ENCODE measurements around the gene CELSR1.

The CELSR1 gene

DNA sequence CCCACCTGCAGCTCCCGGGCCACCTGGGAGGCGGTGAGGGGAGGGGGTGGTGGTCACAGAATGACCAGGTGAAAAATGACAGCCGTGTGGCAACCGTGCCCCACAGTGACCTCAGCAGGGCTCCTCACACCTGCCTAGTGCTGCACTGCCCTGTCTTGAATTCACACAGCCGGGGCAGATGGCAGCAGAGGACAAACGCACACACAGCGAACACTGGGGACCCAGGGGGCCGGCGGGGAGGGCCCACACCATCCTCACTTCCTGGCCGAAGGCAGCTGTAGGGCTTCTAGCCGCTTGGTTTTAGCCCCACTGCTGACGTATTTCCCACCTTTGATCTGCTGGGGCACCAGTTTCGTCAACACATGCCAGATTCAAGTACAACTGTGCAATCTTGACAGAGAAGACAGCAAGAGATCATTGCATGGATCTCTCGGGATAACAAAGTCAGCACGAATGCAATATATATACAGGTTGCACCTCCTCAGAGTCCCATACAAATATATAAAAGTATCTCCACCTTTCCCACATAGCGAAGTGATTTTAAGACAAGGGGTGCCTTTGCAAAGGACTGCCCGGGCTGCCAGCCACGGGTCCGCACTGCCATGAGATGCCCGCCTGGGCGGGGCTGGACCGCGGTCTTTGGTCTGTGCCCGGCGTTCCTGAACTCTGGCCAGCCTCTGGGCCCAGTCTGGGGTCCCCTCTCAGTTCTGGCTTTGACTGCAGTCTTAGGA lies 175.1 kb downstream of the CELSR1 start:
- DNase-seq (ENCODE audit: low spot score) = no peak

DNA sequence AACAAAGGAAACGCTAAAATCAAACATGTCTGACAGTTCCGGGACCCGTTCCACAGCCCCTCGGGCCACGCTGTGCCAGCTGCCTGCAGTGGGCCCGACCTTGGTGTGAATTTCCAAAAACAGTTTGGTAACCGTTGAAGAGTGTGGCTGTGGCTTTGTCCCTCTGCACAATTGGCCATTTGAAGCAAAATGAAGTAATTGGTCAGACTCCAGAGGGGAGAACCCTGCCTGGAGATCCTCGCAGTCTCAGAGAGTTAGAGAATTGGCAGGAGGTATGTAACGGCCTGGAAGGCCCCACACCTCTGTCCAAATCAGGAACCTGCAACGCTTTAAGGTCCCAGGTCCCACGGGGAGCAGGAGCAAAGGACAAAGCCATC lies 175.6 kb downstream of the CELSR1 start:
- DNase-seq (ENCODE audit: low spot score) = no peak

DNA sequence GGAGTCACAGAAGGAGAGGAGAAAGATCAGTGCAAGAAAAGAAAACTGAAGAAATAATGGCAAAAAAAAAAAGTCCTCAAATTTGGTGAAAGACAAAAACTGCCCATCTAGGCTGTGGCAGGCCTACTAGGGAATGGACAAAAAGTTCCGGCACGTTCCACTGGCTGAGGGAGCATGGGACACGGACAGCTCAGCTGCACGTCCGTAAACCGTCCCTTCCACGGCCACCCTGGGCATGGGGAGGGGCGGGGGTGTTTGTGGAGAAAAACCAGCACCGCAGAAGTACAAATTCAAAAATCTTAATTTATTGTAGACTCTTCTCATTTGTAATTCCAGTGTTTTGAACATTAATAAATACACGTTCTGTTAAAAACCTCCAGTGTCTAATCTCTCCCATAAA lies 176.5 kb downstream of the CELSR1 start:
- no peak for DNase-seq (ENCODE audit: low spot score)

DNA sequence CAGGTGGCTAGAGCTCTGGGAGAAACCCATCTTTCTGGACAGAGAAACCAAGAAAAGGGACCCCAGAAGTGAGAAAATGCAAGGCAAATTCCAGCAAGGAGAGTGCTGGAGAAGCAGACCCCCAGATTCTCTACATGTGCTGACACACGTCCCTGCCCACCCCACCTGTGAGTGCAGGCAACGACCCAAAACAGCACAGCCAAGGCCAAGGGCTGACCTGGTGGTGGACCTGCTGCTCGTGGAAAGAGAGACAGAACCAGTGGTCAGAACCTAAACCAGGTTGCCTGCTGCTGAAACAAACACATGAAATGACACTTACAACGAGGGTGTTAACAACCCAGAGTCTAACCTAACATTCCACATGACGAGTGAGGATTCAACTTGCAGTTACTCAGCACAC lies 177.3 kb downstream of the CELSR1 start:
- no peak for DNase-seq (ENCODE audit: low spot score)

DNA sequence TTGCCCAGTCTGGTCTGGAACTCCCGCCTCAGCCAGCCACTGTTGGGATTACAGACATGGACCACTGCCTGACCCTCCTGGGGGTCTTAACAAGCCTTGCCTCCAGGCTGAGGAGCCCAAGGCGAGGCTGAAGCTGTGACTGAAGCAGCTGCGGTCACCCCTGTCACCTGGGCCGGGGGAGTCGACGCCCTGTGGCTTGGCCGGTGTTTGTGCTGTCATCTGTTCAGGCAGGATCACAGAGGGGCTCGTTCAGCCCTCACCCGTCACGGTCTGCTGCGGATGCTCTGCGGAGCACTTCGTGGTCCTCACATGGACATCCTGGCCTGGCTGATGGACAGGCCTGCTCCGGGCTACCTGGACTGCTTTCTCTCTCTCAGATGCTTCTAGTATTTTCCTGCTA lies 178.1 kb downstream of the CELSR1 start:
- DNase-seq (ENCODE audit: low spot score) = no peak

DNA sequence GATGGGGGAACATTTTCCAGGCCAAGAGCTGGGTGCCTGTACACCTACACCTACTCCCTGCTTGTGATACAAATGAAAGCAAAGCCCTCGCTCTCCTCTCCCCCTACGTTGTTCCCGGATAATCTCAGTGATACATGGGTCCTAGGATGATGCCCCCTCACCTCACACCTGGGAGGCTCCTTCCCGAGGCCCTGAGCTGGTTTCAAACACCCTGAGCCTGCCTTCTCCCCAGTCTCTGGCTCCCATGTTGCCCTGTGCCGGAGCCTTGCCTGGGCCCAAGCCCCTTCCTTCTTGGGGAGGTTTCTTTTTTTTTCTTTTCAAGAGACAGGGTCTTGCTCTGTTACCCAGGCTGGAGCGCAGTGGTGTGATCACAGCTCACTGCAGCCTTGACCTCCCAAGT lies 178.7 kb downstream of the CELSR1 start:
- no peak for DNase-seq (ENCODE audit: low spot score)

DNA sequence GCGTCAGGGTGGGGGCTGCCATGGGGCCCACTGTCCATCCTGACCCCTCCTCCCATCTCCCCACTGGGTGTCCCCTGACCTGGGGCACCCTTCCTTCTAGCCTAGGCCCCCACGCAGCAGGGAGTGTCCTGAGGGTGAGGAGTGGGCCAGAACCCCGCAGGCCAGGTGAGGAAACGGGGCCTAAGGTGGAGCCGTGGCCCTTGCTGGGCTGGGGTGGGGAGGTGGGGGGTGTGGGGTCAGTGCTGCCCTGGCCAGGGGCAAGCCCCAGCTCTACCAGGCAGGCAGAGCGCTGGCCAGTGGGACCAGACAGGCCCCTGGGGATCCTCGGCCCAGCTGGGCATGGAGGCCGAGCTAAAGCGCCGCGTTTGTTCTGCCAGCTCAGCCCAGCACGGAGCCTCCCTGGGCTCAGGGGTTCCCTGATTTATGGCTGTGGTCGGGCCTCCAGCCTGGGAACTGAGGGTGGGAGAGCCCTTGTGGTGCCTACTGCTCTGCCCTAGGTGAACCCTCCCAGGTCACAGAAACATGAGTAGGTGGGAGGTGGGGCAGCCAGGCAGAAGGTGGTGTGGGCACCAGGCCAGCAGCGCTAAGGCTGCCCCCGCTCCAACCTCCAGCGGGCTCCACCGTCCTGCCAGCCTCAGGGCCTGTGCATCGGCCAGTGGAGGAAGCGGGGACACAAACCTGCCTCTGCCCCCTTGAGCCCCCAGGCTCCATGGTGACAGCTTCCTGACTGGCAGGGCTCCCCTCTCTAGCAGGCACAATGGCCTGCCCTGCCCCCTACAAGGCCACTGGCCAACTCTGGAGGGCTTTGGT lies 179.5 kb downstream of the CELSR1 start:
- no peak for DNase-seq (ENCODE audit: low spot score)

DNA sequence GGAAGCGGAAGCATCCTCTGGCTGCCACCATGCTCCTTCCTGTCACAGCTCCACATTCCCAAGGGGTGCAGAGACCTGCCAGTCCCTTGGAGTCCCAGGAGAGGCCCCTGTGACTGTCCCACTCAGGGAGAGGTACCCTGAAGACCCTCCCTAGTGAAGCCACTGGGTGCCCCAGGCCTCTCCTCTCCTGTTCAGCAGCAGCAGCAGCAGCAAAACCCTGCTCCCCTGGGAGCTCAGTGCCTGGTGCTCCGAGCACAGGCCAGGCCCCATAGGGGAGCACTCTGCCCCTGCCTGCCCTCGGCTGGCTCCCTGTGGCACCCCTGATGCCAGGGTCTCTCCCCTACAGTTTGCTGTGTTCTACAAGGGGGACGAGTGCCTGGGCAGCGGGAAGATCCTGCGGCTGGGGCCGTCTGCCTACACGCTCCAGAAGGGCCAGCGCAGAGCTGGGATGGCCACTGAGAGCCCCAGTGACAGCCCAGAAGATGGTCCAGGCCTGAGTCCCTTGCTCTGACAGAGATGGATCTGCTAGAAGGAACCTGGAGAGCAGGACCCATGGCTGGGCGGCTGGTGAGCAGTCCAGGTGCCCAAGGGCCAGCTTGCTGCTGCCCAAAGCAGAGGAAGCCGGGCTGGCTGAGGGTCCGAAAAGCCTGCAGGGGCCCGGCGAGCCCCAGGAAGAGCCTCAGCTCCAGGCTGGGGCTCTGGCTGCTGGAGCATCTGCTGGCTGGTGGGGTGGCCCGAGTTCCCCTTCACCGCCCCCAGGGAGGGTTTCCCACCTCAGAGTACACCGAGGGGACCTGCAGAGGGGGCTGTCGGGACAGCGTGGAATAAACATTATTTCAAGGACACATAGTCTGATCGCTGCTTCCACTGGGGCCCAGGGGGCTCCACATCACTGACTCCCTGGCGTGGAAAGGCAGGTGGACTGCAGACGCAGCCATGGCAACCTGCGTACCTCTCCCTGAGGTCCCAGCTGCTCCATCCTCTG lies 180.6 kb downstream of the CELSR1 start:
- DNase-seq (ENCODE audit: low spot score) = no peak

DNA sequence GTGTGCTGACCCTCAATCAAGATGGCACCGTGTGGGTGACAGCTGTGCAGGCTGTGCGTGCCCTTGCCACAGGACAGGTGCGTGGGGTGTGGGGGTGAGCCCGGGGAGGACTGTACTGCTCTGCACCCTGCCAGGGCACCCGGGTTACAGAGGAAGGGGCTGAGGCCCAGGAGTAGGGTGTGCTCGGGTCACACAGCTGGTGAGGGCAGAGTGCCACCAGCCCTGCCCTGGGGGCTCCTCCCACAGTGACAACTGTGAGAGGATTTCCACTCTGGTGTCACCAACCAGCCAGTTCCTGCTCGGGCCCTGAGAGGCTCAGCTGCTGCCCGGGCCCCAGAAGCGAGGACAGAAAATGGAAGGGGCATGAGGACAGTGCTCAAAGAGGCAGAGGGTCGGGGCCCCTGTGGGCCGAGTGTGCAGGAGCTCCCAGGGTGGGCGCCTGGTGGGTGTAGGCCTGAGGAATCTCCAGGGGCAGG lies 181.4 kb downstream of the CELSR1 start:
- no peak for DNase-seq (ENCODE audit: low spot score)

DNA sequence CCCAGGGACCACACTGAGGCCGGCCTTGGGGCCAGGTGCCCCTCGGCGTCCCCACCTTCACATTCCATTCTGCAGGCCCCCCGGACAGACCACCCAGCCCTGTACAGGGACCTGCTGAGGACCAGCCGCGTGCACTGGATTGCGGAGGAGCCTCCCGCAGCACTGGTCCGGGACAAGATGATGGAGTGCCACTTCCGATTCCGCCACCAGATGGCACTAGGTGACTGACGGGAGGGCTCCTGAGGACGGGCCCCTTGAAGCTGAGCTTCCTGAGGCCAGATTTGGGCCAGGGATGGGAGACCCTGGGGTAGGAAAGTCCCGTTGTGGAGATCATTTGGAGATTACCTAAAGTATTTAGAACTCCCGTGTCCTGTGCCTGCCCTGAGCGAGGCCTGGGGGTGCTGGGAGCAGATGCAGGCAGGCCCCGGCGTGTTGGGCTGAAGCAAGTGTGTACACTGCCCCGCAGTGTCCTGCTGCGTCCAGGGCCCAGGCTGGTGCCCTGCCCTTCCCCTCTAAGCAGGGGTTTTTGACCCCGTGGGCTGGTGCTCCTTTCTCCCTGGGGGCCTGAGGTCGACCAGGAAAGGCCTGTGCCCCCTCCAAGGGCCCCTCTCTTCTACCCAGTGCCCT lies 181.9 kb downstream of the CELSR1 start:
- peak; percentile 35 for DNase-seq (ENCODE audit: low spot score)

DNA sequence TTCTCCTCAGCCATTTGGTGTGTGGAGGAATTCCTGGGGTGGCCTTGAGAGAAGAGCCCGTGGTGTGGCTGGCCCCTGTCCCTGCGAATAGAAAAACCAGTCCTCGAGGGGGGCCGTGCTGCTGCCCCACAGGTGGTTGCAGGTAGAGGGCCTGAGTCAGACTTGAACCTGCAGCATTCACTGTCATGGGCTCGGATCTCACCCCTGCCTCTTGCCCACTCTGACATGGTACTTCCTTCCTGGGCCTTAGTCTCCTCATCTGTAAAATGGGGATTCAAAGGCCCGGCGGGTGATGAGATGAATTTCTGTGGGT lies 182.5 kb downstream of the CELSR1 start:
- no peak for DNase-seq (ENCODE audit: low spot score)

DNA sequence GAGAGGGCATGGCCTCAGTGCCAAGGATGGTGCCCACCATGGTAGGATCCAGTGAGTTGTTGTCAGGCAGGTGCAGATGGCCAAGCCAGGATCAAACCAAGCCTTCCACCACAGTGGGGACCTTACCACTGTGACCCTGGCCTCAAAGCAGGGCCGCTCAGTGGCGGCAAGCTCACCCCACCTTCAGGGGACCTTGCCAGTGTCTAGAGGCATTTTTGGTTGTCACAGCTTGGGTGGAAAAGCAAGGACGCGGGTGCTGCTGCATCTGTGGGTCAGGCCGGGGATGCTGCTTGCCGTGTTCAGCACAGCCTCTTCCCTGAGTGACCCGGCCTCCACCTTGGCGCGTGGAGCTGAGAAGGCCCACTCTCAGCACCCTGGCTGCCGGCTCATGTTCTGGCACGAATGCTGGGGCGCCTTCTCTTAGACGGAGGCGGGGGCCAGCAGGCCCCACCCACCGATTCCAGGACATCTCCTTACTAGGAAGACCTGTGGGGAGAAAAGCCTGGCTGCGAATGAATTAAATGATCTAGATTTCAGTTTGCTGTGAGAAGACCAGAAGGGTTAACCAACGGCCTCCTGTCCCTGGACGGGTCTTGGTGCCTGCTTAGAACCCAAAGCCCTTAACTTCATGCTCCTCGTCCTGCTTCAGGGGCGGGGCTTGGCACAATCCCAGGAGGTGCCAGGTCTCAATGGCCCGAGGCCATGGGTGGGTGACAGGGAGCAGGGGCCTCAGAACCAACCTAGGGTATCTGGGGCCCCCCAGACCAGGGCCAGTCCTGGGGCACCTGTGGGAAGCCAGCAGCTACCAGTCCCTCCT lies 183.0 kb downstream of the CELSR1 start:
- DNase-seq (ENCODE audit: low spot score) = no peak

DNA sequence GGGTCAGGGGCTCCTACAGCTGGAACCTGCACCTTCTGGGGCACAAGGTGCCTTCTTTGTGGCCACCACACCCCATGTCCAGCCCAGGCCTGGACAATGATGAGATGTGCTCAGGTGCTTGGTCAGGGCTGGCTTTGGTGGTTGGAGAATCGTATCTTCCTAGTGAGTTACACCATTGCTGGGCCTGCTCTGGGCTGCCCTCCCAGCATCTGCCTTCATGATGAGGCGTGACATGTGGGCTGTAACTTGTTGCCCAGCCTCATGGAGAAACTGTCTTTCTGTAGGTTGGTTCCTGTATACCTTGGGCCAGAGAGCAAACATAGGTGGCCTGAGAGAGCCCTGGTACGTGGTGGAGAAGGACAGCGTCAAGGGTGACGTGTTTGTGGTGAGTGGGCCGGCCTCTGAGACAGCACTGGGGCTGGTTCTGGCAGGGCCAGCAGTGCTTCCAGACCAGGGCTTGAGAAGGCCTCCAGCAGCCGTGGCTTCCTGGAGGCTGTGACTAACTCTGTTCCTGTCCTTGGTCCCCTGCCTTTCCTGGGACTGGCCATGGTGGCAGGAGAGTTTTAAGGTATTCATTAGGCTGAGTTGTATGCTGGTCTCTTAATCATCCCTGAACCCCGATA lies 183.8 kb downstream of the CELSR1 start:
- no peak for DNase-seq (ENCODE audit: low spot score)

DNA sequence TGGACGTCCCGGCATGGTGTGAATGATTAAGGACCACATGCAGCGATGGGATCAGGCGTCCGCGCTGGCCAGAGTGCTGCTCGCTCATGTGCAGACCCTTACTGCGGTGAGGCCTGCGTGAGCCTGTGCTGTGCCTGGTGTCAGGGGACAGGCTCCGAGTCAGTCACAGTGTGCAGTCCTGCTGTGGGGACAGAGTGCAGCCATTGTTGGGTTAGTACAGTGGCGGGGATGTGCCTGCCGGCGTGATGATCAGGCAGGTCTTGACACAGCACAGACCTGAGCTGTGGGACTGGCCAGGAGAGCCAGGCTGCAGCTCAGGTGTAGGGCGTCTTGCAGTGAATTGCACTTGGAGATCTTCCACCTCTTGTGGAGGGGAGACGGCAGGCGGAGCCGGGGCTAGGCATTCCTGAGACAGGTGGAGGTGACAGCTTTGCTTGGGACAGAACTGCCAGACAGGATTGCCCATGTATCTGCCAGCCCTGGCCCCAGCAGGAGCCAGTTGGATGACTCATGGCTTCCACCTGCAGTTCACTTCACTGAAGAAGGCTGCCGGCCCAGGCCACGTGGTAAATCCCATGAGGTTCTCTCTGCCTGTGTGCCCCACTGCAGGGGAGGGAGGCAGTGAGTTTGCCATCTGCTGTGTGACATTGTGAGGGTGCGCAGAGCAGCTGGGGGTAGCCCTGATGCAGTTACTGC lies 184.6 kb downstream of the CELSR1 start:
- no peak for DNase-seq (ENCODE audit: low spot score)

DNA sequence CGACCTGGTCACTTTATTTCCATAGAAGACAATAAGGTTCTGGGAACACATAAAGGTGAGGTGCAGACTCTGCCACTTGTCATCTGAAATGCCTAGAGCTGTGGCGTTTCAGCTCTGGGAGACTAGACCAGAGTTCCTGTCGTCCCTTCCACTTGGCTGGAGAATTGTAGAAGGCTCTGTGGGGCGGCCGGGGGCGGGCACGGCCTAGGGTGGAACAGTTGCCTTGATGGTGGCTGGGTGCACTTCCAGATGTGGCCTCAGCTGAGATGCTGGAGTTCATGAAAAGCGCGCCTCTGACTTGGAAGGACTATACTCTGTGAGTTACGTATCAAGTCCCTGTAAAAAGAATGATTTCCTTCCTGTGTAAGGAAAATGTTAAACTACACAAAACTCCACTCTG lies 185.1 kb downstream of the CELSR1 start:
- DNase-seq (ENCODE audit: low spot score) = no peak

DNA sequence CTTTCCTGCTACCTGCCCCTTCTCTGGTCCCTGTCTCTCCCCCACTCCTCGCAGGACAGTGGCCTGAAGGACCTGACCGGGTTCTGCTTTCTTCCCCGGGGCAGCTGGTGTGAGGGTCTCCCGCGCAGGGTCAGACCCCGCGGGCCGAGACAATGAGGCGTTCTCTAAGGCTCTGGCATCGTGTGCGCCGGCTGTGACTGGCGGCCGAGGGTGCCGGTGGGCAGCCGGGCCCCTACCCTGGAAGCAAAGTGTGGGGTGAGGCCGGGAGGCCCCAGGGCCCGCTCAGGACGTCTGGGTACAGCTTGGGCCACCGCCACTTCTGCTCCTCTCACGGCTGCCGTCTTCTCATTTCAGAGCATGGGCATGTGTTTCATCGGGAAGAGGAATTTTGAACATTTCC lies 185.7 kb downstream of the CELSR1 start:
- DNase-seq (ENCODE audit: low spot score) = no peak

DNA sequence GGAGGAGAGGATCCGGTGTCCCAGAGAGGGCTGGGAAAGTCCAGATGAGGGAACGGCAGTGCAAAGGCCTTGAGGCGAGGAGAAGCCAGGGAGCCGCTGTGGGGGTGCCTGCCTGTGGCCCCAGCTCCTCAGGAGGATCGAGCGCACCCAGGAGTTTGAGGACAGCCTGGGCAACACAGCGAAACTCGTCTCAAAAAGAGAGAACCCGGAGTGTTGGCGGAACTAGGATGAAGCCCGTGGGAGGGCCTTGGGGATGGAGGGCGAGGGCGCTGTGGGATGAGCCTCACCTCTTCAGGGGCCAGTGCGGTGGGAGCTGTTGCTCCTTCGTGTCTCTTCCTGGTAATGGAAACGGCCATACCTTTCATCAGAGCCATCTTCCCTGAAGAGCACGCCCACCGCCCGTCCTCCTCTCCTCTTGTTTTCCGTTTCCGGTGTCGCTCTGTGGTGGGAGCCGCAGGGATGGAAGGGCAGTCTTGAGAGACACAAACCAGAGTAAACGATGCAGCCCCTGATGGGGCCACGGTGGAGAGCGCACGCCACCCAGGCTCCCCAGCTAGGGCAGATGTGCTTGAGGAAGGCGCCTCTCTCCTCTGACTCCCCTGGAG lies 186.2 kb downstream of the CELSR1 start:
- no peak for DNase-seq (ENCODE audit: low spot score)

DNA sequence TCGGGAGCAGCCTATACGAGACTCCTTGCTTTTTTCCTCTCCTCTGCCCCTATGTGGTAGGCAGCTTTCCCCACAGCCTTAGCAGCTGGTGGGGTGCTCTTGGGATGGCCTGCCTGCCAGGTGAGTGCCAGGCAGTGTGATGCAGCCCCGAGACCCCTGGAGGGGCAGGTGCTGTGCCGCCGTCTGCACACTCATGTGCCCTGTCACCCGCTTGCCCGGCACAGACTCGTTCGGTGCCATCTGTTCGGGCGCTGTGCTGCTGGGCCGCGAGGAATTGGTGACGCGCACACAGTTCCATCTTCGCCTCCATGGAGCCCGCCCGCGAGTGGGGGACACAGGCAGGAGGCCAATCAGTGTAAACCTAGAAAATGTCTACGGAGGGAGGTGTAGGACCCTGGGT lies 186.8 kb downstream of the CELSR1 start:
- DNase-seq (ENCODE audit: low spot score) = no peak

DNA sequence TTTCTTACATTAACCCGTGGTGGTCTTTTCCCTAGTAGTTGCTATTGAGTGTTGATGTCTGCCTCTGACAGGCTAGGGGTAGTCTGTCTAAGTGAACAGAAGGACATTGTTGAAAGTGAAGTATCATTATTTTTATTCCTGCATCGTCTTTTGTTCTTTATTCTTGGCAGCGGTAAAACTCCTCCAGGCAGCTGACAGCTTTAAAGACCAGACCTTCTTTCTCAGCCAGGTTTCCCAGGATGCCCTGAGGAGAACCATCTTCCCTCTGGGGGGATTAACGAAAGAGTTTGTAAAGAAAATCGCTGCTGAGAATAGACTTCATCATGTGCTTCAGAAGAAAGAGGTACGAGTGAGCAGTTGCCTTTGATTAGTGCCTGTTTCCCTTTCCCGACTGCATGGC lies 187.3 kb downstream of the CELSR1 start:
- no peak for DNase-seq (ENCODE audit: low spot score)

DNA sequence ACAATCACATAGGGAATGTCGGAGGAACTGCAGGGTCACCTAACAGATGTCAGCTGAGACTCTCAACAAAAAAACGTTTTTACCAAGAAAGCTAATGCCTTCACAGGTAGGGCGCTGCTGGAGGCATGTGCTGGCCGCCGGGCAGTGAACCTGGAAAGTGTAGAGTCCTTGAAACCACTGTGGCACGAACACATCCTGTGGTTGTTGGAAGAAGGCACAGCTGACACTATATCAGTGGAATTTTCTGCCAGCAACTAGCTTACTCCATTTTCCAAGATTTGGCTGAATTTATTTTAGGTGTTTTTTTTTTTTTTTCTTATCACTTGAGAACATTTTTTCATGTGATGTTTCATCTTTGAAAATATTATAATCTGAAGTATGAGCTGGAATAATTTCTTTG lies 187.7 kb downstream of the CELSR1 start:
- no peak for DNase-seq (ENCODE audit: low spot score)

Data from hematopoietic multipotent progenitor cell treated with erythropoietin and hydrocortisone succinate and interleukin-3 and kit ligand, for 17 days (in vitro differentiated cells).